Common myeloid progenitor, CD34-positive (primary cell): ENCODE measurements around the gene ERI3.

Source experiments
- CTCF ChIA-PET: fragments of 350-600 bp; sonication (Branson Sonifier 250); formaldehyde crosslinking; loops from one replicate; lab custom pipeline; 2021; ENCODE audit warnings: antibody characterized with exemption; lab: Charles Lee
- POLR2A ChIA-PET: fragments of 350-600 bp; sonication (Branson Sonifier 250); formaldehyde crosslinking; loops from one replicate; lab custom pipeline; 2021; ENCODE audit warnings: antibody characterized with exemption; lab: Charles Lee
- DNase-seq, 3 donors: peaks; one replicate each; pipeline versions ENCODE4 v3.0.0 to v3.0.0-alpha.2; 2013
- H3K27ac ChIP-seq, 2 experiments: 1 replicate in 1 of 2; 2 replicates in 1 of 2; pipeline ENCODE4 v1.7.0; 2013; ENCODE audit warnings: inconsistent platforms in 2 of 2, low read length in 2 of 2, mild to moderate bottlenecking in 2 of 2, low read depth in 1 of 2, moderate library complexity in 1 of 2; ENCODE audit not compliant: severe bottlenecking in 2 of 2, insufficient read depth in 1 of 2, poor library complexity in 1 of 2
- H3K27me3 ChIP-seq, 5 experiments: replicated peaks in 2 of 5; 1 replicate in 3 of 5; 2 replicates in 2 of 5; pipeline versions ENCODE4 v1.6.1 to v1.7.0; 2013; ENCODE audit warnings: low read length in 4 of 5, mild to moderate bottlenecking in 2 of 5, moderate library complexity in 2 of 5, inconsistent platforms in 1 of 5; ENCODE audit not compliant: insufficient read depth in 5 of 5, control insufficient read depth in 4 of 5
- H3K36me3 ChIP-seq, 4 experiments: 1 replicate in 2 of 4; 2 replicates in 2 of 4; pipeline versions ENCODE4 v1.6.1 to v1.7.0; 2013; ENCODE audit warnings: low read length in 3 of 4, control low read depth in 1 of 4, mild to moderate bottlenecking in 1 of 4; ENCODE audit not compliant: control insufficient read depth in 4 of 4, insufficient read depth in 4 of 4
- H3K4me1 ChIP-seq, 4 experiments: 1 replicate in 3 of 4; 2 replicates in 1 of 4; pipeline versions ENCODE4 v1.6.1 to v1.7.1; 2013; ENCODE audit warnings: low read length in 3 of 4, mild to moderate bottlenecking in 3 of 4, control low read depth in 1 of 4, inconsistent platforms in 1 of 4, moderate library complexity in 1 of 4; ENCODE audit not compliant: control insufficient read depth in 4 of 4, insufficient read depth in 4 of 4; ENCODE audit errors: control extremely low read depth in 1 of 4
- H3K4me3 ChIP-seq, 7 experiments: 1 replicate in 4 of 7; 2 replicates in 3 of 7; pipeline versions ENCODE4 v1.5.1 to v1.7.0; 2013; ENCODE audit warnings: mild to moderate bottlenecking in 7 of 7, low read length in 6 of 7, moderate library complexity in 6 of 7, inconsistent platforms in 2 of 7, low read depth in 2 of 7, control low read depth in 1 of 7; ENCODE audit not compliant: insufficient read depth in 4 of 7, control insufficient read depth in 1 of 7; ENCODE audit errors: extremely low read depth in 1 of 7
- H3K9me3 ChIP-seq, 5 experiments: 1 replicate in 4 of 5; 2 replicates in 1 of 5; pipeline versions ENCODE4 v1.6.1 to v1.7.1; 2013; ENCODE audit warnings: low read length in 4 of 5, mild to moderate bottlenecking in 2 of 5, inconsistent platforms in 1 of 5, low read depth in 1 of 5, moderate library complexity in 1 of 5; ENCODE audit not compliant: control insufficient read depth in 4 of 5, insufficient read depth in 2 of 5; ENCODE audit errors: control extremely low read depth in 1 of 5
- WGBS: methylation state at CpG from one replicate; pipeline ENCODE4 v1.1.5; 2013; ENCODE audit not compliant: insufficient coverage; 5-methylcytosine and 5-hydroxymethylcytosine counted together

Gene ERI3

GRCh38 chr1:44296806-44297205, 58.3 kb downstream of the ERI3 start:
- H3K27ac ChIP-seq = no peak overlapping the region
- H3K9me3 ChIP-seq = no peaks in the 10 kb centered on the region
- peaks cover 2 to 68% (median 37%) of the 10 kb centered on the region in 4 experiments for H3K36me3 ChIP-seq
- no peak for DNase-seq
- no peak overlapping the region for H3K4me3 ChIP-seq
- ChIA-PET CTCF (interaction anchor here (1.4 to 1.6 kb wide), 2 partner anchors 15 to 18 kb away, joined by 3 to 8 read pairs; no protein-coding TSS in a partner anchor), POLR2A (no interaction called here)
- no peaks in the 10 kb centered on the region for H3K27me3 ChIP-seq
- H3K4me1 ChIP-seq = no peaks in the 10 kb centered on the region
- 98% methylated on average over 6 of the region's 7 CpGs for WGBS

DNA sequence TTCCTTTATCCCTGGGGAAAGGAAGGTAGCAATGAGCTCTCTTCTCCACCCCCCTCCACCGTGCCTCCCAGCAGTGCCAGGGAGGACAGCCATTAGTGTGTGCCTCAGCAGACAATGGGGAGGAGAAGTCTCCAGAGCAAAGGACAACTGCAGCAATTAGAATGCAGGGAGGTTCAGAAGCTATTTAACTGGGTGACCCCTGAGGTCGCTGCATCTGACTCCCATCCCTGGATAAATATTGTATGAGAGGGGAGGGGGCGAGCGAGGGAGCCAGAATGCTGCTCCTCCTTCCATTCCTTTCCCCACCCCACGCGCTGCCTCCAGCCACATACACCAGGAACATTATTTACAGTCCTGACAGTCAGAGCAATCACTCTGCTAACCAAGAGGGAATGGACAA, 59.0 kb downstream of the ERI3 start:
- H3K36me3 ChIP-seq = peaks cover 2 to 70% (median 39%) of the 10 kb centered on the region in 4 experiments

GRCh38 chr1:44294588-44295007, 60.5 kb downstream of the ERI3 start:
- no peak overlapping the region for H3K4me3 ChIP-seq
- no peaks in the 10 kb centered on the region for H3K27me3 ChIP-seq
- DNase-seq = no peak
- peaks cover 2 to 74% (median 47%) of the 10 kb centered on the region in 4 experiments for H3K36me3 ChIP-seq
- 85% methylated on average over 4 of the region's 4 CpGs for WGBS
- CTCF ChIA-PET = interaction anchor here (0.8 to 2.0 kb wide), 6 partner anchors 12 to 77 kb away, joined by 3 to 6 read pairs (median 4); no protein-coding TSS in a partner anchor
- POLR2A ChIA-PET = interaction anchor here (1.1 kb wide), 1 partner anchor 13 kb away, joined by 3 read pairs; no protein-coding TSS in a partner anchor
- no peaks in the 10 kb centered on the region for H3K9me3 ChIP-seq
- H3K4me1 ChIP-seq = no peaks in the 10 kb centered on the region
- H3K27ac ChIP-seq = no peak overlapping the region

More for the DNA sequence above, 59.0 kb downstream of the ERI3 start:
- H3K27ac ChIP-seq = no peak overlapping the region
- no peaks in the 10 kb centered on the region for H3K27me3 ChIP-seq
- H3K4me3 ChIP-seq = no peak overlapping the region
- no peaks in the 10 kb centered on the region for H3K9me3 ChIP-seq
- 96% methylated on average over 3 of the region's 6 CpGs for WGBS
- ChIA-PET CTCF (interaction anchor here (1.3 to 2.0 kb wide), 4 partner anchors 10 to 77 kb away, joined by 3 to 8 read pairs (median 4); no protein-coding TSS in a partner anchor), POLR2A (interaction anchor here (0.8 kb wide), 1 partner anchor 10 kb away, joined by 3 read pairs; no protein-coding TSS in a partner anchor)
- no peaks in the 10 kb centered on the region for H3K4me1 ChIP-seq
- DNase-seq = no peak

DNA sequence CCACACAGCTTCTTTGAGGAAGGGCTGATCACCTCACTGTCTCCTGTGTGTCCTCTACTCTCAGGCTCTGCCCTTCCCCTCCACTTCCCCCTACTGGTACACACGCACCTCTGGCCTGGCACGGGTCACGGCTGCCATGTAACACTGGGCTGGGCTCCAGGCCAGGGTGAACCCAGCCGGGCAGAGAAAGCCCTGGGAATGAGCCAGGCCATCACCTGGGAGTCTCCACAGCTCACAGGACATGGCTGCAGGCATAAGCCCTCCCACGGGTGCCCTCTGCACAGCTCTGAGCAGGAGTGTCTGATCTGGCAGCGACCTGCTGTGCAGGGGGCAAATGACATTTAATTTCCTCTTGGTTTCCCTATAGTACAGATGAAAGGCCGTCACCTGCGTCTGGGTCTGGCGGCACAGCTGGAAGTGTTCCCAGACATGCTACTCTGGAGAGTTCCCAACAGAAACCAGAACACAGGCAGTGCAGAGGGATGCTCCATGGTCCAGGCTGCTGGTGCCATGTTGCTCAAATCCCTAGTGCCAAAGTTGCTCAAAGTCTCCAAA, 61.2 kb downstream of the ERI3 start:
- CTCF ChIA-PET = interaction anchor here (1.2 to 2.0 kb wide), 8 partner anchors 12 to 76 kb away, joined by 3 to 6 read pairs (median 3); no protein-coding TSS in a partner anchor
- POLR2A ChIA-PET = no interaction called here
- no peak for DNase-seq
- peaks cover 2 to 77% (median 47%) of the 10 kb centered on the region in 4 experiments for H3K36me3 ChIP-seq
- no peaks in the 10 kb centered on the region for H3K4me1 ChIP-seq
- no peaks in the 10 kb centered on the region for H3K27me3 ChIP-seq
- no peak overlapping the region for H3K4me3 ChIP-seq
- 86% methylated on average over 9 of the region's 9 CpGs for WGBS
- H3K9me3 ChIP-seq = no peaks in the 10 kb centered on the region
- H3K27ac ChIP-seq = no peak overlapping the region

DNA sequence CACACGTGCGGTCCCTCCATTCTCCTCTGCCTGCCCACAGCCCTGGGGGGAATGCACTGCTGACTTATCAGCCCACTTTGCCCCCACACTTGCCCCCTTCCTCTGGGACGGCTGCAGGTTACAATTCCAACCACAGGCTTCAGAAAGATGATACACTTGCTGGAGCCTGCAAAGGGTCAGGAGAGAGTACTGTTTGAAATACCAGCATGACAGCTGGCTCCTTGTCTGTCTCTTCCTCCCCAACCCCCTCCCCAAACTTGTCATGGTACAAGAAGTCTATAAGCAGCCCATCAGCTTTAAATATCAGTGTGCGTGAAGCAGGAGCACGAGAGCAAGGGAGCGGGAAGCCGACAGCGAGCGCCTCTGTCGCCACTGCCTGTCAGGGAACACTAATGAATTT, 62.4 kb downstream of the ERI3 start:
- H3K4me3 ChIP-seq = no peak overlapping the region
- H3K4me1 ChIP-seq = no peaks in the 10 kb centered on the region
- 100% methylated on average over 2 of the region's 10 CpGs for WGBS
- H3K9me3 ChIP-seq = no peaks in the 10 kb centered on the region
- H3K36me3 ChIP-seq = peaks cover 2 to 85% (median 46%) of the 10 kb centered on the region in 4 experiments
- H3K27ac ChIP-seq = no peak overlapping the region
- ChIA-PET CTCF (interaction anchor here (0.8 to 1.8 kb wide), 3 partner anchors 19 to 55 kb away, joined by 3 read pairs; no protein-coding TSS in a partner anchor), POLR2A (no interaction called here)
- DNase-seq = no peak
- no peaks in the 10 kb centered on the region for H3K27me3 ChIP-seq

DNA sequence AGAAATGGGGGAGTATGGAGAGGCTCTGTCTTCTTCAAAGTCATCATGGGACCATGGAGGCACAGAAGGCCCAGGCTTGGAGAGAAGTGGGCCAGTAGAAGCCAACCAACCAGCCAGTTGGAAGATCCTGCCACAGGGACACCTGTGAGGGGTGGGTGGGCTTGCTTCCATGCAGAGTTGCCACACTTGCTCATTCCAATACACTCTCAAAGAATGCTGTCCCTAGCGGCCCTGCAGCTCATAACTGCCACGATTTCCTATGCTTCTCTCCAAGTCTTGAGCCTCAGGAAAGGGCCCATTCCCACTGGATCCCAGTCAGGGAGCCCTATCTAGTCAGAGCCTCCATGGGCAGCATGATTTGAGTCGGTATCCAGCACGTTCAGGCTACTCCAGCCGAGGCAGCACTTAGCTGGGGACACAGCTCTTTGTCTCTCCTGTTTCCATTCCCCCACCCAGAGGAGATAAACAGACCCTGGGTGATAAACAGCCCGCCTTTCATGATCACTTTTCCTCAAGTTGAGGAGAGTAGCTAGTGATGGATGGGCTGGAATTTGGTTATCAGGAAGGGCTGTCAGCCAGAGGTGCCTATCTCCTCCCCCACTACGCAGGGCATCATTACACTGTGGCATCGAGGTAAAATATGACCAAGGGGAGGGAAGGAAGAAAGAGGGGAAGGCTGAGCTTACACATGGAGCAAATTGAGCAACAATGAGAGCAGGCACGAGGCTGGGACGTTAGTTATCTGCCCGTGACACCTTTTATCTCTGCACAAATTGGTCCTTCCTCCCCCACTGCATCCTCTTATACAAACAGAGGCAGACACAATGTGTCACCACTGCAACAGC, 64.6 kb downstream of the ERI3 start:
- WGBS = 82% methylated on average over 7 of the region's 11 CpGs
- ChIA-PET POLR2A (no interaction called here), CTCF (interaction anchor here (1.0 to 1.3 kb wide), 3 partner anchors 9 to 36 kb away, joined by 3 read pairs; no protein-coding TSS in a partner anchor)
- Histone ChIP-seq H3K27ac (no peak overlapping the region), H3K4me1 (no peaks in the 10 kb centered on the region), H3K9me3 (no peaks in the 10 kb centered on the region), H3K27me3 (no peaks in the 10 kb centered on the region), H3K36me3 (peaks cover 2 to 80% (median 39%) of the 10 kb centered on the region in 4 experiments), H3K4me3 (no peak overlapping the region)
- peak in 2 of 3 donors; percentile 10 to 43 for DNase-seq
